Esophagus (tissue), 2 donors: ENCODE results near the gene MRC2. TPM values are rescaled to one million over a fixed set of nuclear protein-coding genes. Genes with fewer than 3 reads are reported as not detected.
"Not testable (repeated sequence)": the region's sequence is repeated elsewhere in the genome, so short reads cannot be mapped to it uniquely, and the experiment has no call there.

Source experiments
- H3K27ac ChIP-seq, 2 donors: one replicate each; pipeline ENCODE4 v1.5.1; 2013; ENCODE audit warnings: low read depth in 2 of 2, mild to moderate bottlenecking in 2 of 2, inconsistent platforms in 1 of 2, low read length in 1 of 2, moderate library complexity in 1 of 2
- H3K27me3 ChIP-seq, 2 donors: one replicate each; pipeline ENCODE4 v1.6.1; 2013; ENCODE audit warnings: low read length in 2 of 2, control low read depth in 1 of 2, mild to moderate bottlenecking in 1 of 2; ENCODE audit not compliant: insufficient read depth in 2 of 2, control insufficient read depth in 1 of 2
- H3K36me3 ChIP-seq, 2 donors: one replicate each; pipeline ENCODE4 v1.6.1; 2013; ENCODE audit warnings: low read length in 1 of 2; ENCODE audit not compliant: control insufficient read depth in 2 of 2, insufficient read depth in 2 of 2
- H3K4me1 ChIP-seq, 2 donors: one replicate each; pipeline ENCODE4 v1.6.1; 2013; ENCODE audit warnings: low read length in 1 of 2; ENCODE audit not compliant: control insufficient read depth in 2 of 2, insufficient read depth in 2 of 2
- H3K4me3 ChIP-seq, 2 donors: one replicate each; pipeline ENCODE4 v1.5.1; 2013; ENCODE audit warnings: low read length in 2 of 2, mild to moderate bottlenecking in 2 of 2, low read depth in 1 of 2, moderate library complexity in 1 of 2
- H3K9me3 ChIP-seq, 2 donors: one replicate each; pipeline ENCODE4 v1.6.1; 2013; ENCODE audit warnings: mild to moderate bottlenecking in 2 of 2, low read depth in 1 of 2, low read length in 1 of 2, moderate library complexity in 1 of 2; ENCODE audit not compliant: control insufficient read depth in 2 of 2, insufficient read depth in 1 of 2
- WGBS, 2 donors: extraction: QIAGEN DNeasy Blood & Tissue Kit; methylation state at CpG; one replicate each; pipeline ENCODE4 v1.1.7; 2013; 5-methylcytosine and 5-hydroxymethylcytosine counted together
- polyA plus RNA-seq, 2 donors: library from polyadenylated mRNA; stranded (reverse); fragments of 200-250 nt; gene quantifications; one replicate each; pipeline ENCODE4 v1.2.3, GENCODE V29; 2013
- donor health status: healthy with polysubstance abuse.
- donor health status: Bipolar disorder and iron deficiency.

MRC2 gene
- polyA plus RNA-seq, 2 donors, result 24.6 to 54.6 TPM

- Histone ChIP-seq H3K4me3 (no peak overlapping the region), H3K27me3 (no peaks in the 10 kb centered on the region), H3K9me3 (no peaks in the 10 kb centered on the region), H3K27ac (no peak overlapping the region), H3K36me3 (peaks cover 2 to 11% of the 10 kb centered on the region in 2 donors), H3K4me1 (peaks cover 0 to 3% of the 10 kb centered on the region in 2 donors)
- WGBS, 2 donors, result 96 to 98% methylated on average over 5 of the region's 5 CpGs
These were observed 32.0 kb upstream of the MRC2 start for GRCh38 chr17:62595484-62595883.

- no peaks in the 10 kb centered on the region for H3K27me3 ChIP-seq
- WGBS, 2 donors, result 96 to 99% methylated on average over 2 of the region's 2 CpGs
- no peak overlapping the region for H3K27ac ChIP-seq
- H3K4me3 ChIP-seq, result no peak overlapping the region
- peaks cover 0 to 3% of the 10 kb centered on the region in 2 donors for H3K4me1 ChIP-seq
- H3K9me3 ChIP-seq, result no peaks in the 10 kb centered on the region
- peaks cover 2 to 11% of the 10 kb centered on the region in 2 donors for H3K36me3 ChIP-seq
These were observed 30.8 kb upstream of the MRC2 start for GRCh38 chr17:62596662-62597061.

GRCh38 chr17:62597150-62597549 is 30.3 kb upstream of the MRC2 start:
- Histone ChIP-seq H3K4me1 (peaks cover 0 to 3% of the 10 kb centered on the region in 2 donors), H3K27me3 (no peaks in the 10 kb centered on the region), H3K36me3 (peaks cover 2 to 11% of the 10 kb centered on the region in 2 donors), H3K27ac (no peak overlapping the region), H3K4me3 (no peak overlapping the region), H3K9me3 (no peaks in the 10 kb centered on the region)
- WGBS, 2 donors, result 97 to 98% methylated on average over 2 of the region's 2 CpGs

- Histone ChIP-seq H3K9me3 (no peaks in the 10 kb centered on the region), H3K27me3 (no peaks in the 10 kb centered on the region), H3K4me3 (no peak overlapping the region), H3K4me1 (peaks cover 0 to 3% of the 10 kb centered on the region in 2 donors), H3K27ac (no peak overlapping the region), H3K36me3 (peaks cover 2 to 12% of the 10 kb centered on the region in 2 donors)
- 64 to 73% methylated on average over 2 of the region's 2 CpGs for WGBS, 2 donors
These were observed 29.6 kb upstream of the MRC2 start for GRCh38 chr17:62597920-62598319.

- Histone ChIP-seq H3K4me3 (no peak overlapping the region), H3K9me3 (no peaks in the 10 kb centered on the region), H3K27me3 (no peaks in the 10 kb centered on the region), H3K4me1 (no peaks in the 10 kb centered on the region), H3K27ac (no peak overlapping the region), H3K36me3 (peaks cover 2 to 10% of the 10 kb centered on the region in 2 donors)
- 79 to 87% methylated on average over 6 of the region's 6 CpGs for WGBS, 2 donors
These were observed 27.4 kb upstream of the MRC2 start for GRCh38 chr17:62599964-62600657.

- Histone ChIP-seq H3K4me3 (no peak overlapping the region), H3K36me3 (peaks cover 2 to 10% of the 10 kb centered on the region in 2 donors), H3K27me3 (no peaks in the 10 kb centered on the region), H3K27ac (no peak overlapping the region), H3K4me1 (no peaks in the 10 kb centered on the region), H3K9me3 (no peaks in the 10 kb centered on the region)
- 46 to 47% methylated on average over 1 of the region's 1 CpG for WGBS, 2 donors
These were observed 26.7 kb upstream of the MRC2 start for GRCh38 chr17:62600805-62601204.

- Histone ChIP-seq H3K4me3 (no peak overlapping the region), H3K9me3 (no peaks in the 10 kb centered on the region), H3K4me1 (no peaks in the 10 kb centered on the region), H3K27me3 (no peaks in the 10 kb centered on the region), H3K36me3 (peaks cover 2 to 10% of the 10 kb centered on the region in 2 donors), H3K27ac (no peak overlapping the region)
- WGBS, 2 donors, result 89 to 93% methylated on average over 2 of the region's 2 CpGs
These were observed 26.0 kb upstream of the MRC2 start for GRCh38 chr17:62601471-62601870.

GRCh38 chr17:62603783-62604182 is 23.7 kb upstream of the MRC2 start:
- not testable (repeated sequence) for H3K36me3 ChIP-seq, H3K27me3 ChIP-seq, H3K27ac ChIP-seq, H3K4me1 ChIP-seq, H3K4me3 ChIP-seq, H3K9me3 ChIP-seq
- WGBS, 2 donors, result 97% methylated on average over 6 of the region's 6 CpGs

- H3K4me1 ChIP-seq, result no peaks in the 10 kb centered on the region
- no peak overlapping the region for H3K27ac ChIP-seq
- no peaks in the 10 kb centered on the region for H3K27me3 ChIP-seq
- no peaks in the 10 kb centered on the region for H3K9me3 ChIP-seq
- H3K36me3 ChIP-seq, result peaks cover 0 to 9% of the 10 kb centered on the region in 2 donors
- no peak overlapping the region for H3K4me3 ChIP-seq
- WGBS, 2 donors, result 97 to 99% methylated on average over 7 of the region's 7 CpGs
These were observed 21.9 kb upstream of the MRC2 start for GRCh38 chr17:62605588-62605987.

GRCh38 chr17:62611292-62611691 is 16.2 kb upstream of the MRC2 start:
- 91% methylated on average over 5 of the region's 5 CpGs for WGBS, 2 donors
- Histone ChIP-seq H3K27ac (no peak overlapping the region), H3K4me1 (no peaks in the 10 kb centered on the region), H3K27me3 (no peaks in the 10 kb centered on the region), H3K36me3 (peaks cover 11 to 17% of the 10 kb centered on the region in 2 donors), H3K9me3 (no peaks in the 10 kb centered on the region), H3K4me3 (no peak overlapping the region)
